T-cell (primary cell): ENCODE measurements around the gene ZFYVE27. TPM values are rescaled to one million over a fixed set of nuclear protein-coding genes. Genes with fewer than 3 reads are reported as not detected.

Experiments
- ATAC-seq, 4 experiments: fragments of 200-7000 bp in 3 of 4; fragments of 150-1000 bp in 1 of 4; cut with Tn5 transposase; replicated peaks in 1 of 4; 1 replicate in 3 of 4; 2 replicates in 1 of 4; pipeline ENCODE4 v1.10.0; 2021; ENCODE audit warnings: moderate library complexity in 3 of 4, mild to moderate bottlenecking in 2 of 4, moderate number of reproducible peaks in 1 of 4
- CTCF ChIA-PET, 2 donors: fragments of 300-600 bp; sonication (Branson Sonifier 250); formaldehyde crosslinking; loops; one replicate each; lab custom pipeline; 2022; ENCODE audit warnings: antibody characterized with exemption in 2 of 2; lab: Charles Lee
- POLR2A ChIA-PET, 2 donors: fragments of 300-600 bp; sonication (Branson Sonifier 250); formaldehyde crosslinking; loops; one replicate each; lab custom pipeline; 2022; ENCODE audit warnings: antibody characterized with exemption in 2 of 2; lab: Charles Lee
- DNase-seq, 35 experiments: peaks; one replicate each; pipeline versions ENCODE4 v3.0.0 to v3.0.0-alpha.2; 2013 to 2023
- H3K27ac ChIP-seq: one replicate; pipeline ENCODE4 v1.5.1; 2013; ENCODE audit warnings: low read length
- H3K27me3 ChIP-seq, 2 experiments: replicated peaks in 1 of 2; 1 replicate in 1 of 2; 2 replicates in 1 of 2; pipeline versions ENCODE4 v1.6.1 to v1.7.0; 2013; ENCODE audit warnings: low read length in 1 of 2, mixed read lengths in 1 of 2; ENCODE audit not compliant: control insufficient read depth in 2 of 2, insufficient read depth in 2 of 2; ENCODE audit errors: extremely low read depth in 1 of 2
- H3K36me3 ChIP-seq, 2 donors: 1 replicate in 1 of 2; 2 replicates in 1 of 2; pipeline versions ENCODE4 v1.6.1 to v1.7.0; 2013; ENCODE audit warnings: low read length in 1 of 2; ENCODE audit not compliant: control insufficient read depth in 2 of 2, insufficient read depth in 1 of 2; ENCODE audit errors: extremely low read depth in 1 of 2
- H3K4me1 ChIP-seq, 2 experiments: 1 replicate in 1 of 2; 2 replicates in 1 of 2; pipeline versions ENCODE4 v1.6.1 to v1.7.0; 2013; ENCODE audit warnings: low read length in 2 of 2, mixed read lengths in 1 of 2; ENCODE audit not compliant: insufficient read depth in 2 of 2, control insufficient read depth in 1 of 2; ENCODE audit errors: extremely low read depth in 1 of 2
- H3K4me3 ChIP-seq, 2 donors: 1 replicate in 1 of 2; 2 replicates in 1 of 2; pipeline versions ENCODE4 v1.5.1 to v1.7.0; 2013; ENCODE audit warnings: mild to moderate bottlenecking in 2 of 2, low read length in 1 of 2, moderate library complexity in 1 of 2; ENCODE audit not compliant: control insufficient read depth in 1 of 2; ENCODE audit errors: extremely low read depth in 1 of 2
- H3K9me3 ChIP-seq: 2 replicates; pipeline ENCODE4 v1.7.0; 2013
- H3K27ac Mint-ChIP-seq, 2 donors: one replicate each; pipeline ENCODE4 v1.8.0; 2020 to 2021; ENCODE audit warnings: mild to moderate bottlenecking in 2 of 2, mixed read lengths in 2 of 2
- H3K27me3 Mint-ChIP-seq, 2 donors: one replicate each; pipeline ENCODE4 v1.8.0; 2021 to 2022; ENCODE audit warnings: mixed read lengths in 2 of 2
- H3K36me3 Mint-ChIP-seq: one replicate; pipeline ENCODE4 v1.8.0; 2021; ENCODE audit warnings: mixed read lengths
- H3K4me1 Mint-ChIP-seq, 3 donors: one replicate each; pipeline ENCODE4 v1.8.0; 2020 to 2022; ENCODE audit warnings: mixed read lengths in 3 of 3, mild to moderate bottlenecking in 1 of 3
- H3K4me3 Mint-ChIP-seq, 3 donors: one replicate each; pipeline ENCODE4 v1.8.0; 2020 to 2022; ENCODE audit warnings: mild to moderate bottlenecking in 3 of 3, mixed read lengths in 3 of 3, moderate library complexity in 3 of 3
- H3K9me3 Mint-ChIP-seq, 3 donors: one replicate each; pipeline ENCODE4 v1.8.0; 2020 to 2022; ENCODE audit warnings: mixed read lengths in 3 of 3
- WGBS: methylation state at CpG from one replicate; pipeline ENCODE4 v1.1.5; 2013; ENCODE audit warnings: missing lambda C conversion rate; ENCODE audit not compliant: insufficient coverage; 5-methylcytosine and 5-hydroxymethylcytosine counted together
- total RNA-seq, 35 experiments: library from RNA in 6 of 35; stranded (reverse) in 6 of 35; fragments of 120-200 nt in 1 of 35; gene quantifications; one replicate each; pipeline versions ENCODE4 v1.2.1 to v1.2.4 and lab custom pipeline; 2013 to 2026

The ZFYVE27 gene
- total RNA-seq, 5 donors from 2014 or later (not counting 1 experiment from before 2014, with no cell fraction given): 57.6 to 68.0 (median 60.0) TPM

GRCh38 chr10:97752956-97753355 lies 16.0 kb downstream of the ZFYVE27 start:
- no peak overlapping the region for H3K4me3 ChIP-seq
- H3K9me3 ChIP-seq: no peaks in the 10 kb centered on the region
- peaks cover 66% of the 10 kb centered on the region for H3K36me3 Mint-ChIP-seq
- no peak for DNase-seq
- no peak overlapping the region for H3K27ac Mint-ChIP-seq
- WGBS: 96% methylated on average over 18 of the region's 18 CpGs
- no peak overlapping the region for H3K4me3 Mint-ChIP-seq
- no peak overlapping the region for H3K27ac ChIP-seq
- H3K36me3 ChIP-seq: peaks cover 22 to 95% of the 10 kb centered on the region in 2 donors
- no peaks in the 10 kb centered on the region for H3K4me1 Mint-ChIP-seq
- POLR2A ChIA-PET: interaction anchor here in 1 of 2 donors (0.6 kb wide), 1 partner anchor 352 kb away, joined by 7 read pairs; the partner anchor contains the start of gene RRP12
- CTCF ChIA-PET: interaction anchor here in 1 of 2 donors (1.0 kb wide), 1 partner anchor 17 kb away, joined by 3 read pairs; the partner anchor contains the start of gene ZFYVE27
- no peaks in the 10 kb centered on the region for H3K27me3 ChIP-seq
- H3K27me3 Mint-ChIP-seq: no peaks in the 10 kb centered on the region
- no peaks in the 10 kb centered on the region for H3K9me3 Mint-ChIP-seq
- no peak for ATAC-seq
- no peaks in the 10 kb centered on the region for H3K4me1 ChIP-seq

- peaks cover 59% of the 10 kb centered on the region for H3K36me3 Mint-ChIP-seq
- no peaks in the 10 kb centered on the region for H3K4me1 Mint-ChIP-seq
- no peak for DNase-seq
- no peak for ATAC-seq
- no peaks in the 10 kb centered on the region for H3K27me3 Mint-ChIP-seq
- no peak overlapping the region for H3K4me3 Mint-ChIP-seq
- H3K27ac ChIP-seq: no peak overlapping the region
- no peak overlapping the region for H3K27ac Mint-ChIP-seq
- ChIA-PET POLR2A (no interaction called here), CTCF (interaction anchor here in 1 of 2 donors (0.6 kb wide), 2 partner anchors 14 to 30 kb away, joined by 3 read pairs; no protein-coding TSS in a partner anchor)
- peaks cover 18 to 90% of the 10 kb centered on the region in 2 donors for H3K36me3 ChIP-seq
- no CpG with 5 or more reads among the region's 4 CpGs for WGBS
- no peaks in the 10 kb centered on the region for H3K27me3 ChIP-seq
- no peak overlapping the region for H3K4me3 ChIP-seq
- H3K9me3 ChIP-seq: no peaks in the 10 kb centered on the region
- H3K9me3 Mint-ChIP-seq: no peaks in the 10 kb centered on the region
- no peaks in the 10 kb centered on the region for H3K4me1 ChIP-seq
These were observed 17.8 kb downstream of the ZFYVE27 start for GRCh38 chr10:97754726-97755125.

GRCh38 chr10:97755718-97756117 lies 18.8 kb downstream of the ZFYVE27 start:
- Histone ChIP-seq H3K27me3 (no peaks in the 10 kb centered on the region), H3K4me1 (no peaks in the 10 kb centered on the region), H3K36me3 (peaks cover 16 to 90% of the 10 kb centered on the region in 2 donors), H3K4me3 (no peak overlapping the region), H3K27ac (no peak overlapping the region), H3K9me3 (no peaks in the 10 kb centered on the region)
- no peak for ATAC-seq
- 100% methylated on average over 5 of the region's 6 CpGs for WGBS
- POLR2A ChIA-PET: no interaction called here
- Mint-ChIP-seq H3K36me3 (peaks cover 55% of the 10 kb centered on the region), H3K4me3 (no peak overlapping the region), H3K4me1 (no peaks in the 10 kb centered on the region), H3K9me3 (no peaks in the 10 kb centered on the region), H3K27me3 (no peaks in the 10 kb centered on the region), H3K27ac (no peak overlapping the region)
- CTCF ChIA-PET: no interaction called here
- no peak for DNase-seq

- CTCF ChIA-PET: interaction anchor here in 1 of 2 donors (0.7 to 1.2 kb wide), 3 partner anchors 22 to 113 kb away, joined by 3 to 10 read pairs (median 3); no protein-coding TSS in a partner anchor
These were observed 20.5 kb downstream of the ZFYVE27 start for GRCh38 chr10:97757471-97757870.

GRCh38 chr10:97759158-97759887 lies 22.4 kb downstream of the ZFYVE27 start:
- ATAC-seq (peak; percentile 62 to 71 (median 70)), DNase-seq (peak in 25 of 35 experiments; percentile 7 to 66 (median 35))
- Histone ChIP-seq H3K4me1 (no peaks in the 10 kb centered on the region), H3K4me3 (no peak overlapping the region), H3K36me3 (peaks cover 23 to 61% of the 10 kb centered on the region in 2 donors), H3K27ac (no peak overlapping the region), H3K27me3 (no peaks in the 10 kb centered on the region), H3K9me3 (no peaks in the 10 kb centered on the region)
- Mint-ChIP-seq H3K27ac (no peak overlapping the region), H3K36me3 (peaks cover 38% of the 10 kb centered on the region), H3K4me3 (no peak overlapping the region), H3K4me1 (no peaks in the 10 kb centered on the region), H3K27me3 (no peaks in the 10 kb centered on the region), H3K9me3 (no peaks in the 10 kb centered on the region)
- WGBS: 56% methylated on average over 2 of the region's 5 CpGs
- POLR2A ChIA-PET: no interaction called here
- CTCF ChIA-PET: interaction anchor here (0.5 to 2.3 kb wide), 3 partner anchors 110 to 285 kb away, joined by 3 to 11 read pairs (median 3); no protein-coding TSS in a partner anchor

More at GRCh38 chr10:97757471-97757870, 20.5 kb downstream of the ZFYVE27 start:
- WGBS: 92% methylated on average over 2 of the region's 6 CpGs
- no peaks in the 10 kb centered on the region for H3K9me3 ChIP-seq
- DNase-seq (no peak), ATAC-seq (no peak)
- H3K4me3 Mint-ChIP-seq: no peak overlapping the region
- peaks cover 56% of the 10 kb centered on the region for H3K36me3 Mint-ChIP-seq
- no peaks in the 10 kb centered on the region for H3K27me3 Mint-ChIP-seq
- no peaks in the 10 kb centered on the region for H3K9me3 Mint-ChIP-seq
- peaks cover 21 to 77% of the 10 kb centered on the region in 2 donors for H3K36me3 ChIP-seq
- H3K27me3 ChIP-seq: no peaks in the 10 kb centered on the region
- POLR2A ChIA-PET: no interaction called here
- no peak overlapping the region for H3K27ac ChIP-seq
- no peaks in the 10 kb centered on the region for H3K4me1 ChIP-seq
- H3K27ac Mint-ChIP-seq: no peak overlapping the region
- no peak overlapping the region for H3K4me3 ChIP-seq
- no peaks in the 10 kb centered on the region for H3K4me1 Mint-ChIP-seq

- WGBS: no CpG with 5 or more reads among the region's 5 CpGs
- Histone ChIP-seq H3K4me1 (no peaks in the 10 kb centered on the region), H3K27me3 (no peaks in the 10 kb centered on the region), H3K27ac (no peak overlapping the region), H3K4me3 (no peak overlapping the region), H3K9me3 (no peaks in the 10 kb centered on the region), H3K36me3 (peaks cover 17 to 55% of the 10 kb centered on the region in 2 donors)
- Mint-ChIP-seq H3K27me3 (no peaks in the 10 kb centered on the region), H3K4me1 (no peaks in the 10 kb centered on the region), H3K27ac (no peak overlapping the region), H3K36me3 (peaks cover 33% of the 10 kb centered on the region), H3K9me3 (no peaks in the 10 kb centered on the region), H3K4me3 (no peak overlapping the region)
- DNase-seq (no peak), ATAC-seq (no peak)
- ChIA-PET CTCF (interaction anchor here (0.5 to 2.3 kb wide), 2 partner anchors 110 to 286 kb away, joined by 3 to 11 read pairs; no protein-coding TSS in a partner anchor), POLR2A (no interaction called here)
These were observed 23.0 kb downstream of the ZFYVE27 start for GRCh38 chr10:97759946-97760345.
